ENCODE data around the gene KCNQ1OT1.

DNA sequence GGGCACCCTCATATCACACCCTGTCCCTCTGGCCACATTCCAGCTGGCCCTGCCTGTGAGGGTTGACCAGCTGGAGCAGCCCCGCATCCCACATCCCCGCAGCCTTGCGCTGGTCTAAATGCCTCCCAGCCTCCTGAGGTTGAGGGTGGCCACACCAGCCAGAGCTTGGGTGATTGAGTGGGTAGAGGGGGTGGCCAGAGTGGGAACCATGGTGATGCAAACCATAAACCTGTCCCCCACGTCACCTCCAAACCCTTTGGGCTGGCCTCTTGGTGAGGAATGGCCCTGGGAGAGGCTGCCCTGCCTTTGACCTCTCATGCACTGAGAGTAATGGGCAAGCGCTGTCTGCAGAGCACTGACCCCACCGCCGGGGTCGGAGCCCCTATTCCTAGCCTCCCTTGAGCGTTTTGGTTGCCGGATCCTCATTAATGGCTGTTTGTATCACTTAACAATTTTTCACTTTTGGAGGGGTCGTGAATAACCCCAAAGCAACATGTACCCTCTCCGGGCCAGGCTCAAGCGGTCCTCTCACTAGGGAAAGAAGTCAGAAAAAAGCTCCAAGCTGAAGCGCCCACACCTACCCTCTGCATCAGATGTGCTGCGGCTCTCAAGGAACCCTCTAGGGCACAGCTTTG, 16.0 kb upstream of the KCNQ1OT1 start:
- TF ChIP-seq, protein P1, sequence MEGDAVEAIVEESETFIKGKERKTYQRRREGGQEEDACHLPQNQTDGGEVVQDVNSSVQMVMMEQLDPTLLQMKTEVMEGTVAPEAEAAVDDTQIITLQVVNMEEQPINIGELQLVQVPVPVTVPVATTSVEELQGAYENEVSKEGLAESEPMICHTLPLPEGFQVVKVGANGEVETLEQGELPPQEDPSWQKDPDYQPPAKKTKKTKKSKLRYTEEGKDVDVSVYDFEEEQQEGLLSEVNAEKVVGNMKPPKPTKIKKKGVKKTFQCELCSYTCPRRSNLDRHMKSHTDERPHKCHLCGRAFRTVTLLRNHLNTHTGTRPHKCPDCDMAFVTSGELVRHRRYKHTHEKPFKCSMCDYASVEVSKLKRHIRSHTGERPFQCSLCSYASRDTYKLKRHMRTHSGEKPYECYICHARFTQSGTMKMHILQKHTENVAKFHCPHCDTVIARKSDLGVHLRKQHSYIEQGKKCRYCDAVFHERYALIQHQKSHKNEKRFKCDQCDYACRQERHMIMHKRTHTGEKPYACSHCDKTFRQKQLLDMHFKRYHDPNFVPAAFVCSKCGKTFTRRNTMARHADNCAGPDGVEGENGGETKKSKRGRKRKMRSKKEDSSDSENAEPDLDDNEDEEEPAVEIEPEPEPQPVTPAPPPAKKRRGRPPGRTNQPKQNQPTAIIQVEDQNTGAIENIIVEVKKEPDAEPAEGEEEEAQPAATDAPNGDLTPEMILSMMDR (IDR thresholded peaks at IDR 0.05; ENCODE audit: poor library complexity), result no peak
- no peak for TF ChIP-seq EZH2 (IDR thresholded peaks at IDR 0.05; ENCODE audit: borderline replicate concordance)
- no peak for TF ChIP-seq EZH2phosphoT487 (IDR thresholded peaks at IDR 0.05; ENCODE audit: low read depth, severe bottlenecking, unreplicated experiment)

Data from hepatocyte (in vitro differentiated cells).